Measurements from ENCODE around the gene C22orf15.

The C22orf15 gene

DNA sequence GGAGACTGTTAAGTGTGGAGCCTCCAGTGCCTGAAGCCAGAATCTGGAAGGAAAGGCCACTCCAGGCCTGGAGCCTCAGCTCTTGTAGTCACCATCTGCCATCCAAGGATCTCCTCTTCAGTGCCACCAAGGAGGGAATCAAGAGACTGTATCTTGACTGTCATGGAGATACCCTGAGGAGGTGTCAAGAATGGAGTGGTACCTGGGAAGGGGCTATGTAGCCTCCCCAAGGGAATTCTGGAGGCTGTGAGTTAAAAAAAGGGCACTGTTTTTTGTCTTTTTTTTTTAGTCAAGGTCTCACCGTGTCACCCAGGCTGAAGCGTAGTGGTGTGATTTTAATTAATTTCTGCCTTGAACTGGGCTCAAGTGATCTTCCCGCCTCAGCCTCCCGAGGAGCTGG lies 3.2 kb upstream of the C22orf15 start:
- no peak for ATAC-seq
- no peak for DNase-seq (ENCODE audit: low spot score in 2 of 2)
- no peaks in the 10 kb centered on the region for H3K36me3 Mint-ChIP-seq
- peaks cover 18% of the 10 kb centered on the region for H3K4me1 Mint-ChIP-seq
- no peak overlapping the region for H3K4me3 Mint-ChIP-seq
- no peaks in the 10 kb centered on the region for H3K9me3 Mint-ChIP-seq
- H3K27ac Mint-ChIP-seq = no peak overlapping the region

DNA sequence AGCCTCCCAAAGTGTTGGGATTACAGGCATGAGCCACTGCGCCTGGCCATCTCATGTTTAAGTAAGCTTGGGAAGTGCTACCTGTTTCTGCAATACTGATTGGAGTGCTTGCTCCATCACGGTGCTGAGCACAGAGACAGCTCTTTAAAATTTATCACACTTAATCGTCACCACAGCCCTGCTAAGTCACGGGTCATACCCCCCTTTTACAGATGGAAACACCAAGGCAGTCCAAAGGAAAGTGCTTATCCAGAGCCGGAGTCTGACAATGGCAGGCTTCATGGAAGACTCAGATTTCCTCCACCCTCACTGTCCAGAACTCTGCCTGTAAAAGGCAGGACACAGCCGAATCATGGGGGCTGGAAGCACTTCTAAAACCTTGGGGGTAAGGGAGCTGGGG lies 2.7 kb upstream of the C22orf15 start:
- no peak for DNase-seq (ENCODE audit: low spot score in 2 of 2)
- Mint-ChIP-seq H3K4me3 (no peak overlapping the region), H3K36me3 (no peaks in the 10 kb centered on the region), H3K27ac (no peak overlapping the region), H3K4me1 (peaks cover 23% of the 10 kb centered on the region), H3K9me3 (no peaks in the 10 kb centered on the region)
- no peak for ATAC-seq

DNA sequence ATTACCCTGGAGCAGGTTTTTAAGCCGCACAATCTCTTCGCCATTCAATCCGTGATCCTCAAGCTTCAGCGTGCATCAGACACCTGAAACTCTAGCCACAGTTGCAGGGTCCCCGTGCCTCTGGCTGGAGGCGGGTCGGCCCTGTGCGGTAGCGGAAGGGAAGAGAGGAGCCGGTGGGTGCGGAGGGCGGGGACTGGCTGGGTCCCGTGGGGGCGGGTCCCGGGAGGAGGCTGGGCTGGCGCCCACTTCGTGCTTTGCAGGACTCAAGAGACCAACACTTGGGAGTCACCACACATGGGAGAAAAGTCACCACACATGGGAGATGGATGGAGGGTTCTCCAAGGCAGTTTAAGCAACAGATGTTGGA lies 772 bp downstream of the C22orf15 start:
- peaks cover 39% of the 10 kb centered on the region for H3K4me1 Mint-ChIP-seq
- H3K9me3 Mint-ChIP-seq = no peaks in the 10 kb centered on the region
- H3K36me3 Mint-ChIP-seq = no peaks in the 10 kb centered on the region
- DNase-seq (ENCODE audit: low spot score in 2 of 2) (peak in 1 of 2 donors; percentile 70), ATAC-seq (peak; percentile 47)
- peak overlapping the region; percentile 61 for H3K27ac Mint-ChIP-seq
- H3K4me3 Mint-ChIP-seq = peak overlapping the region; percentile 61

DNA sequence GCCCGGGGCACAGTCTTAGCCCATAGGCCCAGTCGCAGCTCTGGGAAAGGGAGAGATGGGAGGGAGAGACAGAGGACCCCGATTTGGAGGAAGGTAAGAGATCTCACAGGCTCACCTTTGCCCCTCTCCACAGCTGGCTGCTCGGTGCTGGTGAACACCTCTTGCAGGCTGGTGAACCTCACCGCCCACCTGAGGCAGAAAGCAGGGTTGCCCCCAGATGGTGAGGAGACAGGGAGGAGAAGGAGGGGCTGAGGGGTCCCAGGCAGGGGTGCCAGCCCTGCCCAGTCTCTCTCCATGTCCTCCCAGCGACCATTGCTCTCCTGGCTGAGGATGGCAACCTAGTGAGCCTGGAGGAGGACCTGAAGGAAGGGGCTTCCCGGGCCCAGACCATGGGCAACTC lies 1.2 kb downstream of the C22orf15 start:
- H3K36me3 Mint-ChIP-seq = no peaks in the 10 kb centered on the region
- H3K4me1 Mint-ChIP-seq = peaks cover 39% of the 10 kb centered on the region
- peak overlapping the region; percentile 61 for H3K27ac Mint-ChIP-seq
- no peak for ATAC-seq
- no peaks in the 10 kb centered on the region for H3K9me3 Mint-ChIP-seq
- H3K4me3 Mint-ChIP-seq = peak overlapping the region; percentile 61
- DNase-seq (ENCODE audit: low spot score in 2 of 2) = no peak

DNA sequence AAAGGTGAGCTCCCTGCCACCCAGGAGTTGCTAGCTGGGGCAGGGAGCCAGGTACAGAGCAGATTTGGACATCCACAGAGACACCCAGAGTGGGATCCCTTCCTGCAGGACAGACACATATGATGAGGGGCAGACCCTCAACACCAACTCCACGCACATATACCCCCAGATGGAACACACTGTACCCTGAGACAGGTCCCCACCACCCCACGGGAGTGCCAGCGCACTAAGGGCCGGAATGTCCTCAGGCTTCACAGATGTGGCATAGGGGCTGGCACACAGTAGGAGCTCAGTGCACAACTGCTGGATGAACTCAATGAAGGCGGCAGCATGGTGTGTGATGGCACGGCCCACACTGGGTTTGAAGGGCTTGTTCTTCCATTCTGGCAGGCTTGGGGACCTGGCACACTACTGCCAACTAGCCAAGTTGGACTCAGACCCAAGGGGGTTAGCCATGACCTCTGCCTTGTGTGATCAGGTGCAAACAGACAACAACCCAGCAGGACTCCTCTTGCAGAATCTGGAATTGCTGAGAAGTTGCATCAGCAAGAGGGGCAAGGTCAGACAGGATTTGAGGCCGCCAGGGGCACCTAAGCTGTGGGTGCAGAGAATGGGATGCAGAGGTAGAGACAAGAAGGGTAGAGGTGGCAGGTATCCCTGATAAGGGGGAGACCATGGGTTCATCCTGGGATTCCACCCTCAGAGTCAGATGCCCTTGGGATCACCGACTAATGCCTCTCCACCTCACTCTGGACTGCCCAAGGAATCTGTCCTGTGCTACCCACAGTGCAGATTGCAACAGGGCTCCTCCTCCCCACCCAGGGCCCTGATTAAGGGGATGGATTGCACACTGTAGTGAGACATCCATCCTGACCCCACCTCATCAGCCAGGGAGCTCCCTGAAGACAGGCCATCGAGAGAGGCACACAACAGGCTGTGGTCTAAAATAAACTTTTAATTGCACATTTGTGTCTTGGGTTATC lies 2.4 kb downstream of the C22orf15 start:
- H3K4me1 Mint-ChIP-seq = peaks cover 39% of the 10 kb centered on the region
- no peak for ATAC-seq
- DNase-seq (ENCODE audit: low spot score in 2 of 2) = no peak
- no peaks in the 10 kb centered on the region for H3K9me3 Mint-ChIP-seq
- no peak overlapping the region for H3K27ac Mint-ChIP-seq
- peak overlapping the region; percentile 21 for H3K4me3 Mint-ChIP-seq
- no peaks in the 10 kb centered on the region for H3K36me3 Mint-ChIP-seq

DNA sequence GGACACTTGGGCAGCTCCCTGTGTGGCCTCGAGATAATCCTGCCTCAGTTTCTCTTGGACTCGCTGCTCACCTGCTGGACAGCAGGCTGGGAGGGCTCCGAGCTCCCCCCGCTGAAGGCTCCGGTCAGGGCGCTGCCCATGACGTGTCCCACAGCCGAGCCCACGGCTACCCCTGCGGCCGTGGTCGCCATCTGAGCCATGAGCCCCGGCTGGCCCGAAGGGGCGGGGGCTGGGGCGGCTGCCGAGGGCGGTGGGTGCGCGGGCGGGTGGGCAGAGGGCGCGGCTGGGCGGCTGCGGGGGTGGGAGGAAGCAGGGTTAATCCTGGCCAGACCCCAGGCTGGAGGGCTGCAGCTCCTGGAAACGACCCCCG lies 4.5 kb downstream of the C22orf15 start:
- ATAC-seq (peak; percentile 1), DNase-seq (ENCODE audit: low spot score in 2 of 2) (no peak)
- H3K4me3 Mint-ChIP-seq = peak overlapping the region; percentile 80
- H3K36me3 Mint-ChIP-seq = no peaks in the 10 kb centered on the region
- H3K4me1 Mint-ChIP-seq = peaks cover 51% of the 10 kb centered on the region
- peak overlapping the region; percentile 26 for H3K27ac Mint-ChIP-seq
- no peaks in the 10 kb centered on the region for H3K9me3 Mint-ChIP-seq

DNA sequence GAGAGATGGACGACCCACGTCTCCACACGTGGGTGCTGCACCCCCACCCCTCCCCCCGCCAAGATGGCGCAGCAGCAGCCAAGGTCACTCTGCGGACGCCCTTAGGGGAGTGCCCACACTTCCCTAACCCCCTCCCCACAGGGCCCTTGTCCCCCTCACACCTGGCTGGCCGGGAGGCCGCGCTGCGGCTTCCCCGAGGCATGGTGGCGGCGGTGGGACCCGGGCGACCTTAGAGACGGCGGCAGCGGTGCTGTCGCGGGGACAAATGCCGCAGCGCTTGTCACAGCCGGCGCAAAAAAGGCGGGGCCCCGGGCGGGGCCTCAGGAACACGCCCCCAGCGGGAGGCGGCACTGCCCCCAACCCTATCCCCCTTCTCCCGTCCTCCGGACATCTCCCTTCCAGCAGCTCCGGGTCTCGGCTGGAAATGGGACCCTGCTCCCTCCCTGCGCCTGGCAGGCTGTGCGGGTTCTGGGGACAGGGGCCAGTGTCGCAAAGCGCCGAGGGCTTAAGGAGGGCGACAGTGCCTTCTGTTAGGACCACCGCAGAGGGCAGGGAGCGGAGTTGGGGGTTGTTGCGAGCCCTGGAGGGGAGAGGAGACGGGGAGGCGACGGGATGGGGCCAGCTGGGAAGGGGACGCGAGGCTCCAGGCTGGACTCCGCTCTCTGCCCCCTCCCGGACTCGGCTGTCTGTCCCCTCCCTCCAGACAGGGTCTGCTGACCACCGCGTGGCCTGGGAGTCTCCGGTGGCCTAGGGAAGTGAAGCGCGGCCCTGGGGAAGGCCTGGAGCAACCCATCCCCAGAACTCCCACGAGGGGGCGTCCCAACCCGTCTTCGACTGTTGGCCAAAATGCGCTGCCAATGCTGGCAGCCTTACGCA lies 5.1 kb downstream of the C22orf15 start, which contains the start of gene CHCHD10:
Gene CHCHD10 (minus strand): TSS at position 300 of the 876 bp plus-strand sequence. CDS start 98 bp downstream, at position 202.
- Mint-ChIP-seq H3K4me3 (peak within 1 kb of the TSS; percentile 80), H3K36me3 (no peaks in the 10 kb centered on the region), H3K9me3 (no peaks in the 10 kb centered on the region), H3K4me1 (peaks cover 47% of the 10 kb centered on the region), H3K27ac (peak within 1 kb of the TSS; percentile 83)
- ATAC-seq = peak; percentile 80
- DNase-seq (ENCODE audit: low spot score in 2 of 2) = peak; percentile 75 to 92

DNA sequence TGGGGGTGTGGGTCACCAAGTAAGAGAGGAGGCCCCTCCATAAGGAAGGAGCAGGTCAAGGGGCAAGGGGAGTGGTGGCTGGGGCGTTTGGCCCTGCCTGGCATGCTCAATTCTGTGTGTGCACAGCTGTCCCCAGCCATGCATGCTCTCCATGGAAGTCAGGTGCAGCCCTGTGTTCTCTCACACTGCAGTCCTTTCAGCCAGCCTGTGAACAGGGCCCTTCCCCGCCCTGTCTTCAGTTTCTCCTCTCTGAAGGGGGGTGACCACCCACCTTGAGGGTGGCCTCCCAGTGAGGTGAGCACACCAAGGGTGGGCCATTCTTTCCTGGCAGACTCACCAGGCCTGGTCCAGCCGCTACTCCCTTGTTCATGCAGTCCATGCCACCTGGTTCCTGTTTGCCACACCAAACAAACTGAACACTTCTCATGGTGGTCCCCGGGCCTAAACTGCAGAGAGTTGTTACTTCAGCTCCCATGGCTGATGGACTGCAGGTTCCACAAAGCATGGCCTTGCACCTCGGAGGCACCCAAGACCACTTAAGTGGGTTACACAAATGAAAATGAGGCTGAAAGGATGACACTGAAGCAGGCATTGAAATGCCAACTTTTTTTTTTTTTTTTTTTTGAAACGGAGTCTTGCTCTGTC lies 6.7 kb downstream of the C22orf15 start:
- H3K9me3 Mint-ChIP-seq = no peaks in the 10 kb centered on the region
- peak overlapping the region; percentile 80 for H3K4me3 Mint-ChIP-seq
- no peak for ATAC-seq
- H3K27ac Mint-ChIP-seq = no peak overlapping the region
- peaks cover 39% of the 10 kb centered on the region for H3K4me1 Mint-ChIP-seq
- no peak for DNase-seq (ENCODE audit: low spot score in 2 of 2)
- H3K36me3 Mint-ChIP-seq = no peaks in the 10 kb centered on the region

DNA sequence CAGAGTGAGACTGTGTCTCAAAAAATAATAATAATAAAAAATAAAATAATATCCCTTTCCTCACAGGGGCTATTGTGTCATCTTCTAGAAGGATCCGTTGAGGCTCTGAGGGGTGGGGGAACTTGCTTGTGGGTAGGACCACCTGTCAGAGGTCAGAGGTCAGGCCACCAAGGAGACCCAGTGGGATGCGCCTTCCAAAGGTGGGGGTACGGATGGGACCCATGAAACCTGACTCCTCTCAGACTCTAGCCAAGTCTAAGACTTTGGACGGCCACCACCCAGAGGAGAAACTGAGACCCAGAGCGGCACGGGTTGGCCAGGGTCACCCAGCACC lies 9.5 kb downstream of the C22orf15 start:
- no peak for DNase-seq (ENCODE audit: low spot score in 2 of 2)
- Mint-ChIP-seq H3K36me3 (no peaks in the 10 kb centered on the region), H3K4me1 (peaks cover 18% of the 10 kb centered on the region), H3K9me3 (no peaks in the 10 kb centered on the region), H3K4me3 (peak overlapping the region; percentile 31), H3K27ac (no peak overlapping the region)
- ATAC-seq = no peak

DNA sequence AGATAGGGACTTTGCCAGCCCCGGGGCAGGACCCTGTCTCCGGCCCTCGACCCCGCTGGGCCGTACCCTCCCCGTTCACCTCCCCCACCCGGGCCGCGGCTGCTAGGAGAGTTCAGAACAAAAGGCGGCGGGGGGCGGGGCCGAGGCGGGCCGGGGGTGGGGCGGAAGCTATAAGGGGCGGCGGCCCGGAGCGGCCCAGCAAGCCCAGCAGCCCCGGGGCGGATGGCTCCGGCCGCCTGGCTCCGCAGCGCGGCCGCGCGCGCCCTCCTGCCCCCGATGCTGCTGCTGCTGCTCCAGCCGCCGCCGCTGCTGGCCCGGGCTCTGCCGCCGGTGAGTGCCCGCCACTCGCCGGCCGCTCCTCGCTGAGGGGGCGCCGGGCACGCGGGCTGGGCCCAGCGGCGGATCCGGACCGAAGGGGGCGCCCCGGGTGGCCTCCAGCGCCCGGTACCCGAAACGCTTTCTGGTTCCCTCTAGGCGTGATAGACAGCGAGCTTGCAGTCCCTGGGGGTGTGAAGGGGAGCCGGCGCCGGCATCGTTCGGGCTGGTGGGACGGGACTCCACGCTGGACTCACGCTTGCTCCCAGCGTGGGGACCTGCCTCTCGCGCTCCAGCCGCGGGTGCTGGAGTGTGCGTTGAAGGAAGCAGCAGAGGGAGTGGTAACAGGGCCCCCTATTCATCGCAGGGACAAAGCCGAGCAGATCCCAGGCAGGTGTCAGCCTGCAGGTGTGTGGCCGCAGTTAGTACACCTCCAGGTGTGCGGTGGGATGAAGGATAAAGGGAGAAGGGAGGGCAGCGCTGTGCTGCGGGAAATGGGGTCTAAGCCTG lies 10.1 kb downstream of the C22orf15 start, which contains the start of gene MMP11:
Gene MMP11 (plus strand): TSS at position 201 of the 825 bp plus-strand sequence. CDS start 22 bp downstream, at position 223.
- peak; percentile 30 to 62 for DNase-seq (ENCODE audit: low spot score in 2 of 2)
- H3K27ac Mint-ChIP-seq = no peak within 1 kb of the TSS
- H3K4me3 Mint-ChIP-seq = peak within 1 kb of the TSS; percentile 31
- no peaks in the 10 kb centered on the region for H3K9me3 Mint-ChIP-seq
- H3K4me1 Mint-ChIP-seq = peaks cover 18% of the 10 kb centered on the region
- peak; percentile 67 for ATAC-seq
- no peaks in the 10 kb centered on the region for H3K36me3 Mint-ChIP-seq

DNA sequence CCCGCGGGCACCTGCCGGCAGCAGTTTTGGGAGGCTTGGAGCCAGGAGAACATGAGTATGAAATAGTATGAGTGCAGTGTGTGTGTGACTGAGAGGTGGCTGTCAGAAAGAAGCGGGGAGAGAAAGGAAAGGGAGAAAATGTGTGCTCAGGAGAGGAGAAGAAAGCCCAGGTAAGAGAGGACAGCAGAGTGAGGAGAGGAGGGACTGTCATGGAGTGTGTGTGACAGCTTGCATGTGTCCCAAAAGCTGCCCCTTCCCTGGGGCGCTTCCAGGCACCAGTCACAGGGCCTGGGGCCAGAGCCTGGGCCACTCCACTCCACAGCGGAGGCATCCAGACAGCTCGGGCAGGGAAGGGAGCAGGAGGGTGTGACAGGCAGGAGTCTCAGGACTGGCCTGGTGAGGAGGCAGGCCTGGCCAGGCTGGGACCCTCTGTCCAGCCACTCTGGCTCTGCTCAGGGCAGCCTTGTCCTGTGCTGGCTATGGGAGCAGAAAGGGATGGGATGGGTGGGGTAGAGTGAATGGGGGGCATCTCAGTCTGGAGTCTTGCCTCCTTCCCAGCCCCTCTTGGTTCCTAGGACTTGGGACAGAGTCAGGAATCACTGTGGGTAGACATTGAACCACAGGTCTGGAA lies 10.8 kb downstream of the C22orf15 start:
- Mint-ChIP-seq H3K4me3 (peak overlapping the region; percentile 31), H3K36me3 (no peaks in the 10 kb centered on the region), H3K27ac (no peak overlapping the region), H3K4me1 (peaks cover 18% of the 10 kb centered on the region), H3K9me3 (no peaks in the 10 kb centered on the region)
- DNase-seq (ENCODE audit: low spot score in 2 of 2) (no peak), ATAC-seq (no peak)

DNA sequence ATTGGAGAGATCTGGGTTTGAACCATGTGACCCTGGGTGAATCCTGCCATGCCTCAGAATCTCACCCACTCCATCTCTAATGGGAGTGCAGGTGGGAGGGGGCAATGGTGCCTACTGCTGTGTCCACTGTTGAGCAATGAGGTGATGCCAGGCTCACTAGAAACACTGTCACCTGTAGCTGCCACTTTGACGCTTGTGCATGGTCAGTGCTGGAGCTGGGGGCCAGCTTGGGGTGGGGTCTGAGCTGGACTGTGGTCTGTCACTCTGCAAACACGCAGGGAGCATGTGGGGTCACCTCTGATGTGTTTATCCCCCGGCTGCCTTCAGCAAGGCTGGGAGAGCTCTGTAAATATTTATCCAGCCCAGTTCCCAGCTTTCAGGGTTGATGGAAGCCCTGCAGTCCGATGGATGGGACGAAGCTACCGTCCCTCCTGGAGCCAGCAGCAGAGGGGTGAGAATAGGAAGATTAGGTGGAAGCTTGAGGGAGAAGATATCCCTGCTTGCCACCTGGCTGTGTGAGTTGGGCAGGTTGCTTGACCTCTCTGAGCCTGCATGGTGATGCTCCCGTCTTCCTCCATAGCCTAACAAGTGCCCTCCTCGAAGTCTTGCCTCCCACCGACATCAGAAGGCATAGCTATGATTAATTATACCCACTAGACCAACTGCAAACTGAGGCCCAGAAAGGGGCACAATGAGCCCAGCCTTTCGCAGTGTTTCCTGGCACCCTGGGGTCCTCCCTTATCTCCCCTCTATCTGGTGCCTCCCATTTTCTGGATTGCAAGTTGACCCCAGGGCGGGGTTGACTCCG lies 11.5 kb downstream of the C22orf15 start:
- Mint-ChIP-seq H3K9me3 (no peaks in the 10 kb centered on the region), H3K36me3 (no peaks in the 10 kb centered on the region), H3K27ac (no peak overlapping the region), H3K4me1 (peaks cover 18% of the 10 kb centered on the region), H3K4me3 (no peak overlapping the region)
- DNase-seq (ENCODE audit: low spot score in 2 of 2) = no peak
- ATAC-seq = no peak

DNA sequence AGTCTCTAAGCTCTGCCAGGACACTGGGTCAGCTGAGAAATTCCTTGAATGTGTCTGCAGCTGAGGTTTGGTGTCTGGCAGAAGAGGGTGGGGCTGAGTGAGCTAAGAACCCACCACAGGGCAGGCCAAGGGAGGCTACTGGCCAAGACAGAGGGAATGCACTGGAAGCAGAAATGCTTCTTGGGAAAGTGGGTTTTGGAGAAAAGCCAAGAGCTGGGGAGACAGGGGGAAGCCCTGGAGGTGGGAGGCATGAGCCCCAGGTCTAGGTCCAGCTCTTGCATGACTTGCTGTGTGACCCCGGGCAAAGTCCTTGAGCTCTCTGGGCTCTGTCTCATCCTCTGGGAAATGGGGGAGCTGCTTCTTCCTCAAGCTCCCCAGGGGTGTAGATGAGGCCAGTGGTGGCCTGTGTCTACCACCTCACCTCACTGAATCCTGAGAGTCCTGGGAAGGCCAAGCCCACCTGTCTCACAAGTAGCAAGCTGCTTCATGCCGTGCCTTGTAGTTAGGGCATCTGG lies 12.2 kb downstream of the C22orf15 start:
- no peak for DNase-seq (ENCODE audit: low spot score in 2 of 2)
- Mint-ChIP-seq H3K4me1 (peaks cover 23% of the 10 kb centered on the region), H3K36me3 (no peaks in the 10 kb centered on the region), H3K27ac (peak overlapping the region; percentile 50), H3K9me3 (no peaks in the 10 kb centered on the region), H3K4me3 (no peak overlapping the region)
- ATAC-seq = no peak
